Measurements from ENCODE around the gene DGKZ. TPM values are rescaled to one million over a fixed set of nuclear protein-coding genes. Genes with fewer than 3 reads are reported as not detected.

DGKZ gene
- total RNA-seq, 1 donor from 2014 or later = 50.6 TPM

DNA sequence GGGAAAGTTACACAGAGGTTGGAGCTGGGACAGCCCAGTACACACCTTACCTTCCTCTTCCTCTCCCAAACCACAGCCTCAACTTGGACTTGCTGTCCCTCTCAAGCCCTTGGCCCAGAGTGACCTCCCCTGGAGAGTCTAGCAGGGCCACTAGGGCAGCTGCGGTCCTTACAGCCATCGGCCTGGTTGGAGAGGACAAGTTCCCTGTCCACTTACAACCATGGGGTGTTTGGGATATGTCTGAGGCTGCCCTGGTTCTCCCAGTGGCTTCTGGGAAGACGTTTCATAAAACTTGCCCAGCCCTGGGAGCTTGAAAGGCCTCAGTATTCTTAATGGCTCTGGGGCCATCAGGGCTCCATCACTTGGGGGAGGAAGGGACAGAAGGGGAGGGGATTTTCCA, 13.1 kb upstream of the DGKZ start:
- H3K4me3 Mint-ChIP-seq = no peak overlapping the region
- H3K27me3 Mint-ChIP-seq (ENCODE audit: low read depth) = peaks cover 60% of the 10 kb centered on the region
- no peaks in the 10 kb centered on the region for H3K9me3 Mint-ChIP-seq

DNA sequence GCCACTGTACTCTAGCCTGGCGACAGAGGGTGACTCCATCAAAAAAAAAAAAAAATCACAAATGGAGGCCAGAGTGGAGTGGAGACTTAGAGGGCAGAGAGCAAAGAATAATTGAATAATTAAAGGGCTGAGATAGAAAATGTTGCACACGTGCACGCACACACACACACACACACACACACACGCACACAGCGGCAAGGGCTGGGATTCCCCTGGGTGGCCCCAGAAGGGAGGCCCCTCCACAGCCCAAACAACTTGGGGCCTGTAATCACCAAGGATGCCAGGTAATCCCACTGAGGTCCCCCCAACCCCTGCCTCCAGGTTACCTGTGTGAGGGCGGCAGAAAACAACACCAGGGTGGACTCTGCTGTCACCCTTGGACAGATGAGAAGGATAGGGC, 12.0 kb upstream of the DGKZ start:
- TF ChIP-seq, protein P1, sequence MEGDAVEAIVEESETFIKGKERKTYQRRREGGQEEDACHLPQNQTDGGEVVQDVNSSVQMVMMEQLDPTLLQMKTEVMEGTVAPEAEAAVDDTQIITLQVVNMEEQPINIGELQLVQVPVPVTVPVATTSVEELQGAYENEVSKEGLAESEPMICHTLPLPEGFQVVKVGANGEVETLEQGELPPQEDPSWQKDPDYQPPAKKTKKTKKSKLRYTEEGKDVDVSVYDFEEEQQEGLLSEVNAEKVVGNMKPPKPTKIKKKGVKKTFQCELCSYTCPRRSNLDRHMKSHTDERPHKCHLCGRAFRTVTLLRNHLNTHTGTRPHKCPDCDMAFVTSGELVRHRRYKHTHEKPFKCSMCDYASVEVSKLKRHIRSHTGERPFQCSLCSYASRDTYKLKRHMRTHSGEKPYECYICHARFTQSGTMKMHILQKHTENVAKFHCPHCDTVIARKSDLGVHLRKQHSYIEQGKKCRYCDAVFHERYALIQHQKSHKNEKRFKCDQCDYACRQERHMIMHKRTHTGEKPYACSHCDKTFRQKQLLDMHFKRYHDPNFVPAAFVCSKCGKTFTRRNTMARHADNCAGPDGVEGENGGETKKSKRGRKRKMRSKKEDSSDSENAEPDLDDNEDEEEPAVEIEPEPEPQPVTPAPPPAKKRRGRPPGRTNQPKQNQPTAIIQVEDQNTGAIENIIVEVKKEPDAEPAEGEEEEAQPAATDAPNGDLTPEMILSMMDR (IDR thresholded peaks at IDR 0.05; ENCODE audit: unreplicated experiment) = no peak
- peaks cover 51% of the 10 kb centered on the region for H3K27me3 Mint-ChIP-seq (ENCODE audit: low read depth)
- no peak for DNase-seq (ENCODE audit: low spot score in 2 of 2, unreplicated experiment in 2 of 2)
- no peaks in the 10 kb centered on the region for H3K9me3 Mint-ChIP-seq
- no peaks in the 10 kb centered on the region for H3K36me3 Mint-ChIP-seq
- H3K4me1 Mint-ChIP-seq = peaks cover 33% of the 10 kb centered on the region
- H3K27ac Mint-ChIP-seq = no peak overlapping the region
- no peak overlapping the region for H3K4me3 Mint-ChIP-seq

More for the DNA sequence above, 13.1 kb upstream of the DGKZ start:
- peaks cover 30% of the 10 kb centered on the region for H3K4me1 Mint-ChIP-seq
- H3K27ac Mint-ChIP-seq = no peak overlapping the region
- DNase-seq (ENCODE audit: low spot score in 2 of 2, unreplicated experiment in 2 of 2) = no peak
- H3K36me3 Mint-ChIP-seq = no peaks in the 10 kb centered on the region
- TF ChIP-seq, protein P1 (IDR thresholded peaks at IDR 0.05; ENCODE audit: unreplicated experiment) = no peak

DNA sequence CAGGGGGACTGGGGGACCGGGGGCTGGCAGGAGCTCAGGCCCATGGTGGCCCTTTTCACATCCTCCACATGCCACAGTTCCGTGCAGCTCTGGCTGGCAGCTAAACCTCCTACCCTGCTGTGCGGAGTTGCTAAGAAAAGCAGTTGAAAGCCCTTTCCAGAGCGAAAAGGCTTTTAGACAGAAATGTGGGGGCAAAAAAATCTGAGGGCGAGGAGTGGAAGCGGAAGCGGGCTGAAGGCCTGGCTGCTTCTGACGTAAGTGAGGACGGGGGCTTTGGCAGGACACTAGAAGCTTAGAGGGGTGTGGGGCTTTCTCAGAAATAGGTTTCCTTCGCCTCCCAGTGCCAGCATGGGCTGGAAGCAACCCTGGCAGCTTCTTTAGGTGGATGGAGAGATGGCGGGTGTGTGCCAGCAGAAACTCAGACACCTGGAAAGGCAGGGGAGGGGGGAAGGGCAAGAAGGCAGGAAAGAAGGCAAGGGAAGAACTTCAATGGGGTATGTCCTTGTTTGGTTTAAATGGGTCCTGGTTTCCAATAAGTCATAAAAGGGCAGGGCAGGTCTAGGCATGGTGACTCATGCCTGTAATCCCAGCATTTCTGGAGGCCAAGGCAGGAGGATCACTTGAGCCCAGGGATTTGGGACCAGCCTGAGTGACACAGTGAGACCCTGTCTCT, 11.2 kb upstream of the DGKZ start:
- H3K9me3 Mint-ChIP-seq = no peaks in the 10 kb centered on the region
- no peaks in the 10 kb centered on the region for H3K36me3 Mint-ChIP-seq
- H3K4me1 Mint-ChIP-seq = peaks cover 25% of the 10 kb centered on the region
- no peak overlapping the region for H3K4me3 Mint-ChIP-seq
- no peak for DNase-seq (ENCODE audit: low spot score in 2 of 2, unreplicated experiment in 2 of 2)
- no peak overlapping the region for H3K27ac Mint-ChIP-seq
- peaks cover 43% of the 10 kb centered on the region for H3K27me3 Mint-ChIP-seq (ENCODE audit: low read depth)
- TF ChIP-seq, protein P1 (IDR thresholded peaks at IDR 0.05; ENCODE audit: unreplicated experiment) = no peak

DNA sequence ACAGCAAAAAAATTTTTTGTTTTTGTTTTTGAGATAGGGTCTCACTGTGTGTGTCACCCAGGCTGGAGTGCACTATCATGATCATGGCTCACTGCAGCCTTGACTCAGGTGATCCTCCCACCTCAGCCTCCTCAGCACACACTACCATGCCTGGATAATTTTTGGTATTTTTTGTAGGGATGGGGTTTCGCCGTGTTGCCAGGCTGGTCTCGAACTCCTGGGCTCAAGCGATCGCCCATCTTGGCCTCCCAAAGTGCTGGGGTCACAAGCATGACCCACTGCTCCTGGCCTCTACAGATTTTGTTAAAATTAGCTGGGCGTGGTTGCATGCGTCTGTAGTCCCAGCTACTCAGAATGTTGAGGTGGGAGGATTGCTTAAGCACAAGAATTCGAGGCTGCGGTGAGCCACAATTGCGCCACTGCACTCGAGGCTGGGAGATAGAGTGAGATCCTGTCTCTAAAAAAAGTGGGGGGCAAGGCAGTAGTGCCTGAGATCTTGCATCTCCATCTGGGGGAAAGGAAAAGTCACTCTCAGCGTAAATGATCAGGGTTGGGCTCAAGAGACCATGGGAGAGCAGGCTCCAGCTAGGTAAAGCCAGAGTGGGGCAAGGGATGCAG, 10.6 kb upstream of the DGKZ start:
- TF ChIP-seq, protein P1 (IDR thresholded peaks at IDR 0.05; ENCODE audit: unreplicated experiment) = no peak
- no peak for DNase-seq (ENCODE audit: low spot score in 2 of 2, unreplicated experiment in 2 of 2)
- Mint-ChIP-seq H3K36me3 (no peaks in the 10 kb centered on the region), H3K27me3 (ENCODE audit: low read depth) (peaks cover 37% of the 10 kb centered on the region), H3K4me1 (peaks cover 25% of the 10 kb centered on the region), H3K27ac (no peak overlapping the region), H3K9me3 (no peaks in the 10 kb centered on the region), H3K4me3 (no peak overlapping the region)

DNA sequence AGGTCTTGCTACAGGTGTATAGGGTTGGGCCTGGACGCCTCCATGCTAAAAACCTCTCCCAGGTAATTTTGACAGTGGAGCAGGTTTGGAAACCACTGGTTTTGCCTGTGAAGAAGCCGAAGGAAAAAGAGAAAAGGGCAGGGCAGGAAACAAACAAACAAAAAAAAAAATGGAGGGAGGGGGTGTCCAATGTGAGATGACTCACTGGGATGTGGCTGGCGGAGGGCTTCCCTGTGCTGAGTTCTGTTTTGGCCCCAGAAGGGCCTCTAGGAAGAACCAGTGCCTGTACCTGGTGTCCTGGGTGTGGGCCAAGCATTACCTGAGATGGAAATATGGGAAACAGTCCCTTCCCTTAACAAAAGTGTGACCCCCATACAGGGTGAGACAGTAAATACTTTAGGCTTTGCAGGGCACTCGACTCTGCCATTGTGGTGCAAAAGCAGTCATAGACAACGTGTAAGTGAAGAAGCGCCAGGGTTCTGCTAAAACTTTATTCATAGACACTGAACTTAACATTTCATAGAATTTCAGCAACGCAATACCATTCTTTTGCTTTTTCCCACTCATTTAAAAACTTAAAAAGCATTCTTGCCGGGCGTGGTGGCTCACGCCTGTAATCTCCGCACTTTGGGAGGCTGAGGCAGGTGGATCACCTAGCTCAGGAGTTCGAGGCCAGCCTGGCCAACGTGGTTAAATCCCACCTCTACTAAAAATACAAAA, 9.5 kb upstream of the DGKZ start:
- TF ChIP-seq, protein P1 (IDR thresholded peaks at IDR 0.05; ENCODE audit: unreplicated experiment) = no peak
- no peak for DNase-seq (ENCODE audit: low spot score in 2 of 2, unreplicated experiment in 2 of 2)
- Mint-ChIP-seq H3K9me3 (no peaks in the 10 kb centered on the region), H3K27me3 (ENCODE audit: low read depth) (peaks cover 28% of the 10 kb centered on the region), H3K27ac (no peak overlapping the region), H3K36me3 (no peaks in the 10 kb centered on the region), H3K4me3 (no peak overlapping the region), H3K4me1 (peaks cover 30% of the 10 kb centered on the region)
